Tibial nerve (tissue), 3 donors: ENCODE measurements around the gene GSK3B.

Source experiments
- CTCF ChIP-seq, 5 experiments: fragments of 200-600 bp in 3 of 5; fragments of 450-650 bp in 2 of 5; sonication (generic) in 3 of 5; IDR thresholded peaks; one replicate each; pipeline ENCODE4 v1.5.1; 2016 to 2019; ENCODE audit warnings: antibody characterized with exemption in 5 of 5, mild to moderate bottlenecking in 3 of 5, moderate library complexity in 2 of 5
- POLR2A ChIP-seq, 2 donors: fragments of 450-650 bp; IDR thresholded peaks; one replicate each; pipeline ENCODE4 v1.6.1; 2017; ENCODE audit warnings: antibody characterized with exemption in 2 of 2, mild to moderate bottlenecking in 2 of 2, moderate library complexity in 2 of 2

- TF ChIP-seq POLR2A (IDR thresholded peaks at IDR 0.05) (no peak), CTCF (IDR thresholded peaks at IDR 0.05) (no peak)
Measured at GRCh38 chr3:120102232-120102631, 8.0 kb upstream of the GSK3B start.
